IPS DF 4.7 (cell line): Measurements from ENCODE around the gene THRB.

Experiments used
- DNase-seq: peaks from one replicate; pipeline ENCODE4 v3.0.0-alpha.2; 2013; ENCODE audit warnings: low spot score; ENCODE audit errors: extremely low read depth

The THRB gene

GRCh38 chr3:24512564-24513197 is 18.0 kb upstream of the THRB start:
- DNase-seq: no peak

- no peak for DNase-seq
Observed at GRCh38 chr3:24510030-24510648, 15.5 kb upstream of the THRB start.

GRCh38 chr3:24508423-24508839 is 13.8 kb upstream of the THRB start:
- no peak for DNase-seq

- no peak for DNase-seq
Observed at GRCh38 chr3:24507776-24508422, 13.2 kb upstream of the THRB start.

- no peak for DNase-seq
Observed at GRCh38 chr3:24506966-24507775, 12.5 kb upstream of the THRB start.

GRCh38 chr3:24505691-24506550 is 11.3 kb upstream of the THRB start:
- no peak for DNase-seq

- DNase-seq: no peak
Observed at GRCh38 chr3:24504772-24505171, 10.1 kb upstream of the THRB start.

GRCh38 chr3:24503616-24504113 is 9.0 kb upstream of the THRB start:
- DNase-seq: no peak

GRCh38 chr3:24502690-24503089 is 8.0 kb upstream of the THRB start:
- DNase-seq: no peak

- no peak for DNase-seq
Observed at GRCh38 chr3:24500806-24501205, 6.2 kb upstream of the THRB start.

GRCh38 chr3:24499991-24500390 is 5.3 kb upstream of the THRB start:
- no peak for DNase-seq

GRCh38 chr3:24498796-24499195 is 4.1 kb upstream of the THRB start:
- no peak for DNase-seq

- DNase-seq: no peak
Observed at GRCh38 chr3:24498391-24498790, 3.7 kb upstream of the THRB start.

- DNase-seq: no peak
Observed at GRCh38 chr3:24497942-24498341, 3.3 kb upstream of the THRB start.

GRCh38 chr3:24496529-24497482 is 2.2 kb upstream of the THRB start:
- DNase-seq: no peak

- no peak for DNase-seq
Observed at GRCh38 chr3:24495326-24495994, 810 bp upstream of the THRB start.

- no peak for DNase-seq
Observed at GRCh38 chr3:24493746-24494617, 668 bp downstream of the THRB start.

GRCh38 chr3:24492971-24493551 is 1.6 kb downstream of the THRB start:
- no peak for DNase-seq
